ENCODE results near the gene C1orf141.
"Not testable (repeated sequence)": the region's sequence is repeated elsewhere in the genome, so short reads cannot be mapped to it uniquely, and the experiment has no call there.

C1orf141 gene

DNA sequence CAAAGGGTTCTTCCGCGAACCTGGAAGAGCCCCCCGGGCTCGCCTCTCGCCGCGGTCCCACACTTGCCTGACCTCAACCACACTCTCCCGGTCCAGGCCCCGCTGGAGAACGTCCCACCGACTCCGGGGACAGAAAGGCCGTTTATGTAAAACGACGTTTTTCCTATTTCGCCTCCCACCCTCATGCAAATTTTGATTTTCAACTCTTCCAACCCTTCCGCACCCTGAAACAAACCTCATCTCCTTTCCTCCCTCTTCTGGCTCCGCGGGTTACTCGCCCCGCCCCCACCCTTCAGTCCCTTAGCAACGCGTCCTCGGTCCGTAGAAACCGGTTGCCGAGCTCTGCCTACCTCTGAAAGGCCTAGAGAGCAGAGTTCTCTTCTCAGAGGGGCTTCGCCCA lies at the start of gene C1orf141:
TSS of gene C1orf141 (minus strand) at position 276 of the 400 bp plus-strand sequence. CDS start 7,730 bp downstream, outside the sequence.
- DNase-seq: no peak

DNA sequence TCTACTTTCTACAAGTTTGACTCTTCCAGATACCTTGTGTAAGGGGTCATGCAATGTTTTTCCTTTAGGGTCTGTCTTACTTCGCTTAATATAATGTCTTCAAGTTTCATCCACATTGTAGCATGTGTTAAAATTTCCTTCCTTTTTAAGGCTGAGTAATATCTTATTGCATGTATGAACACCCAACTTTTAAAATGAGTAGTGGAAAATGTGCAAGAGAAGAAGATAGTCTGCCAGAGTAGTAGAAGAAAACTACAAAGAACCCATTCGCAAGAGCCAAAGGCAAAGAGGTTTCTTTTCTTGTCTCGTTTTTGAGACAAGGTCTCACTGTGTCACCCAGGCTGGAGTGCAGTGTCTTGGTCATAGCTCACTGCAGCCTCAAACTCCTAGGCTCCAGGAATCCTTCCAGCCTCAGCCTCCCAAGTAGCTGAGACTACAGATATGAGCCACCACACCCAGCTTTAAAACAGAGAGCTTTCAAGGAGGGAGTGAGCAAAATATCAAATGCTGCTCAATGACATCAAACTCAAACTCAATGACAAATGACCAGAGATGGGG lies 40.8 kb upstream of the C1orf141 start:
- DNase-seq: no peak

DNA sequence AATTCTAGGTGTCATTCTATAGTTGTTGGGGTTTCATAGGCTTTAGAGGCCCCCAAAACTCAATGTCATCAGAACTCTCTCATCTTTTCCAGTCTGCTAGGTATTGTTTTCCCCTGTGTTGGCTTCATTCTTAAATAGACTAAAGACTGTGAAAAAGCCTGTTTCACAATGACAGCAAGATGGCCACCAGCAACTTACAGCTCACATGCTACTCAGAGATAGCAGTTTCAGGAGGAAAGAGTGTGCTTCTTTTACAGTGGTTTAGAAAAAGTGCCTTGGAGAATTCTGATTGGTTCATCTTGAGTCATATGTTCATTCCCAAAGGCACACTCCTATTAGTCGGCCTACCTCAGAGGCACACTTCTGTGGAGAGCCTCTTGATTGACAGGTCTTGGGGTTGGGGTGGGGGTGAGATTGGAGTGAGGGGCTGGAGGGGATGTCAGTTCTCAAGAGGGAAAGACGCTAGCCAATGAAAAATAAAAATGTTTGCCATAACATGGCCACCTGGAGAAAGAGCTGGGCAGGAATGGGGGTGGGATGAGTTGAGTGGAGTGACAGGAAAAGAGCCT lies 40.0 kb upstream of the C1orf141 start:
- DNase-seq: no peak

DNA sequence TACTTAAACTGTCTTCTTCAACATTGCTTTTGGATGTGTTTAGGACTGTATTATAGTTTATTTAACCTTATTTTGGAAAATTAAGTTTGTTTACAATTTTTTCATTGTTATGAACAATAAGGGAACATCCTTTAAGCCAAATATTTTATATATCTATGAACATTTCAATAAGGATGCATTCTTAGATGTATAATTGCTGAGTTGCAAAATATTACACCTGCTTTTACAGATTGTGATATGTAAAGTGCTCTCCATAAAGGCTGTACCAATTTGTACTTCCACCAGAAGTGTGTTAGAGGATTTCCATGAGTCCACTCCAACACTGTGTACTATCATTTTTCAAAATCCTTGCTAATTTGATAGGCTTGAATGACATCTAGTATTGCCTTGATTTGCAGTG lies 39.2 kb upstream of the C1orf141 start:
- DNase-seq: no peak

DNA sequence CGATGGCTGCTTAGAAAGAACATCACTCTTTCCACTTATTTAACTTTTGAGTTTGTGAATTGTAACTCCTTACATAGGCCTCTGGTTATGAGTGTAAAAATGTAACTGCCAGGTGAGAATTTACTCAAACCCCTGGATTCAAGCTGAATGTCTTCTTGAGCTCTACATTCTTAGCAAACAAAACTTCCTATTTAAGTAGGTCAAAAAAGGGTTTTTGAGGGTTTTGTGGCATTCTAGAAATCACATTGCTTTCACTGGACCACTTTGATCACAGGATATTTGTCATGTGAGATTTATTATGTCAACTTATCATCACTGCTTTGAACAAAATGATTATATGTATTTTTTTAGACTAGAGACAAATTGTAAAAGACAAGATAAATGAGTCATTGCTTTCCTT lies 37.2 kb upstream of the C1orf141 start:
- no peak for DNase-seq

DNA sequence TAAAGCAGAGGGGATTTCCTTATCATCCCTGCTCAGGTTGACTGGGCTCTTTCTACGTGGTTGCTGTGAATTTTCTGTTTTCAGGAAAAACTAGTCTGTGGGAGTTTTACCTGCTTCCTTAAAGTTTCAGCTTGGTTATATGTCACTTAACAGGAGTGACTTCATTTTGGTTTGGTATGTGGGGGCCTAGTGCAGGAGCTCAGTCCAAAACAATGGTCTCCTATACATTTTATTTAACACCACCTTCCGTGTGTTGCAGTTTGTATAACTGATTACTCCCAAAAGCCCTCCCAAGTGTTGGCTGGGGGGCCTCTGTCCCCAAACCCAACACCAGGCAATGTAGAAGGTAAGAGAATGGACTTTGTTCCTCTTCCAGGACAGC lies 36.8 kb upstream of the C1orf141 start:
- no peak for DNase-seq

DNA sequence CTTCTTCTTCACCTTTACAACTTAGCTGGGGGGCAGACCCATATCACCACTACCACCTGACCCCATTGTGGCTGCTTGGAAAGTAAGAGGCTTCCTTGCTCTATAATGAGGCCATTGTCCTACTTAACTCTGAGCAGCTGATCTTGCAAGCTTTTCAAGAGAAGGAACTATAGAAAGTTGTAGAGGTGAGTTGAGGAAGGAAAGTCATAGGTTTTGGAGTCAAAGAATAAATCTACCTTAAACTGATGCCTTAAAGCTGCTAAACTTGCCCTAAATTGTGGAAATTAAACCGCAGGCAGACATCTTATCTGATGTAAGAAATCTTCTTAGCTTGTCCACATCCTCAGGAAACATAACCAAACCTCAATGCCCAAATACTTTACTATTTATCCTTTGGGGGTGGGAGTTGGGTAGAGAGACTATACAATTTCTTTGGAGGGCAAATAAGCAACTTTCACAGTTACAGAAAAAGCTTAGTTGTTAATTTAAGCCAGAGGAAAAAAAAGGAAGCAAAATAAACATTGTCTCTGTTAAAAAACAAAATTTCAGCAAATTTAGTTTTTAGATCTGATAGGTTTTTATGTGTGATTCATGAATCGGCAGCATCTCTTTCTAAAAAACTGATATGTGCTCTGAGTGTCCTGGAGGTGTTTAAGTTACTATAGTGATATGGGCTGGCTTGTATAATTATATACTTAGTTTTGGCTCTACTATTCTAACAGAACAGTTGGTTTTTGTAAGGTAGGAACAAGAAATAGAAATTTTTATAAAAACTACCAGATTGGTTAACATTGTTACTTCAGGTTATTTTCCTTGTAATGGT lies 36.2 kb upstream of the C1orf141 start:
- no peak for DNase-seq

DNA sequence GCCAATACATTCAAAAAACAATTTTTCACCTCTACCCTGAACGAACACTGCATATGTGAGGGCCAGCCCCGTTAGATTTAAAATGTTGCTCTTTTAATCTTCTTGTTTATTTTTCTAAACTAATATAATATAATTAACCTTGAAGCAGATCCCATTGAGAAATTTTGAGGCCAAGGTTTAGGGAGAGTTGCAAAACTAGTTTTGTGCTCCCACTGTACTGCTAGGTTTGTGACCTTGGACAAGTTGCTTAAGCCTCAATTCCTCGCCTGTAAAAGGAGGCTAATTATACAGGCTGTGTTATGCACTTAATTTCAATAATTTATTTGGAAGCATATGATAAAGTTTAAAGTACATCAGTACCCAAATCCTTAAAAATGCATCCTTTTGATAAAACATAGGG lies 35.2 kb upstream of the C1orf141 start:
- no peak for DNase-seq

DNA sequence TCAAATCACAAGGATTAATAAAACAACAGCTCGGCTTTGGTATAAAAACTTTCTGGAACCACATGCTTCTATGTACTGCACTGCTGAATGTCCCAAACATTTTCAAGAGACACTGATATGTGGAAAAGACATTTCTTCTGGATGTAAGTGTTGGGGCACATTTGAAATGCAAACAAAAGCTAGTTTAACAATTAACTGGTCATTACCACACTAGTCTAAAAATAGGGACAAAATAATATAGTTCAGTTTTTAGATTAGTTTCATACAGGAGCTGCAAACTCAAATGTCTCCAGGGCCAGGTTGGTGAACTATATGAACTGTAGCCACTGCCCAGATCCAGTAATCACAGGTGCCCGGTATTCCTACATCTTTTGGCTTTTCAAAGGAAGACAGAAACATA lies 34.7 kb upstream of the C1orf141 start:
- no peak for DNase-seq

DNA sequence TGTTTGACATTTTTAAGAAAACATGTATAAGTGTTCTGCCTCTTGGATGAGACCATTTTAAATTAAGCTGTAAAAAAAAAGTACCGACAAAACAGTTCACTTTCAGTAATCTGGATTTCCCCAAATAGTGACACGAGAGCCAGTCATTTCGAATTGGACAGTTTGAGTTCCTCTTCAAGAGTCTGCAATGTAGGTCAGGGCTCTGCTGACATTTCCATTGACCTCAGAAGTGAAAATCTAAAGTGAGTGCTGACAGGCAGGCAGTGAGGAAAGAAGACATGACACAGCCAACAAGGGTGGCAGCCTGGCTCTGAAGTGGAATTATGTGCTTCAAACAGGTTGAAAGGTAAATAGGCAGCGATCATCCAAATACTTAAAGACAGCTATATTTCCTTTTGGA lies 31.4 kb upstream of the C1orf141 start, which contains the start of gene IL23R:
TSS of gene IL23R (plus strand) at position 259 of the 400 bp plus-strand sequence. CDS start 1,667 bp downstream, outside the sequence.
- no peak for DNase-seq

DNA sequence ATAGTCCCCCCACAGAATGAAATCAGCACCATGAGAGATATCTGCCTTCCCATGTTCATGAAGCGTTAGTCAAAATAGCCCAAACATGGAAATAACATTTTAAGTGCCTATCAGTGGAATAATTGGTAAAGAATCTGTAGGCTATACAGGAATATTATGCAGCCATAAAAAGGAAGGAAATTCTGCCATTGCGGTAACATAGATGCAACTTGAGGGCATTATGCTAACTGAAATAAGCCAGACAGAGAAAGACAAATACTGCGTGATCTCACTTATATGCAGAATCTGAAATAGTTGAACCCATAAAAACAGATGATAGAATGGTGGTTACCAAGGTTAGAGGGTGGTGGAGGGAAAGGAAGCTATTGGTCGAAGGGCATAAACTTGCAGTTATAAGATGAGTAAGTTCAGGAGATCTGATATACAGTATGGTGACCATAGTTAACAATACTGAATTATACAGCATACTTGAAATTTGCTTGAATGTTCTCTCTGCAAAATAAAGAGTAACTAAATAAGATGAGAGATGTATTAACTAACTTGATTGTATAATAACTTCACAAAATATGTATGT lies 30.8 kb upstream of the C1orf141 start:
- DNase-seq: no peak

DNA sequence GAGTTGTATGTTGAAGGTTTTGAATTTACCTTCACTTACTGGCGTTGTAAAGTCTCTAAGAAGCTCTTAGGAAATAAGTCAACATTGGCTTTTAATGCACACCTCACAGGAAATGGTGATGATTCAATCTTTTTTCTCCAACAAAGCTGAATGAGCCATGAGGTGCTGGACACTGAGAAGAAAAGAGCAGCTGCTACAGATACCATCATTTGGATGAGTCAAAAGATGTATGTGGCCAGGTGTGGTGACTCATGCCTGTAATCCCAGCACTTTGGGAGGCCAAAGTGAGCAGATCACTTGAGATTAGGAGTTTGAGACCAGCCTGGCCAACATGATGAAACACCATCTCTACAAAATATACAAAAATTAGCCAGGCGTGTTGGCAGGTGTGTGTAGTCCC lies 28.2 kb upstream of the C1orf141 start:
- DNase-seq: no peak

DNA sequence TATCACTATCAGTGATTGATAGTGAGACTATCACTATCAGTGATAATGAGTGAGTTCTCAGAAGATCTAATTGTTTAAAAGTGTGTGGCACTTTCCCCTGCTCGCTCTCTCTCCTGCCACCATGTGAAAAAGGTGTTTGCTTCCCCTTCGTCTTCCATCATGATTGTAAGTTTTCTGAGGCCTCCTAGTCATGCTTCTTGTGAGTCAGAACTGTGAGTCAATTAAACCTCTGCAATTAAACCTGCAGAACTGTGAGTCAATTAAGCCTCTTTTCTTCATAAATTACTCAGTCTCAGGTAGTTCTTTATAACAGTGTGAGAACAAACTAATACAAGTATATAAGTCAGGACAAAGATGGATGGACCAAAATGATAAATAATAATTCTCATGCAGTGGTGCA lies 24.5 kb upstream of the C1orf141 start:
- no peak for DNase-seq

DNA sequence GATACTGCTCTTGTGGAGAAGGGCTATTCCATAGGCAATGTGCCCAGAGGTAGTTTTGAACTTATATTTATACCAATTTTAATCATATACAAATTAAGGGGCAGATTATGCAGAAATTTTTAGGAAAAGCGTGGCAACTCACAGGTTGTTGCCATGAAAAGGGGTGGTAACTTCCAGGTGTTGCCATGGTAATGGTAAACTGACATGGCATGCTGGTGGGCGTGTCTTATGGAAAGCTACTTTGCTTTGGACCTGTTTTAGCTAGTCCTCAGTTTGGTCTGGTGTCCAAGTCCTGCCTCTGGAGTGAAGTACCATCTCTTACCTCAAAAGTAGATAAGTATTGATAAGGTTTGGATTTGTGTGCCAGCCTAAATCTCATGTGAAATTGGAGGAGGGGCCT lies 23.6 kb upstream of the C1orf141 start:
- no peak for DNase-seq

DNA sequence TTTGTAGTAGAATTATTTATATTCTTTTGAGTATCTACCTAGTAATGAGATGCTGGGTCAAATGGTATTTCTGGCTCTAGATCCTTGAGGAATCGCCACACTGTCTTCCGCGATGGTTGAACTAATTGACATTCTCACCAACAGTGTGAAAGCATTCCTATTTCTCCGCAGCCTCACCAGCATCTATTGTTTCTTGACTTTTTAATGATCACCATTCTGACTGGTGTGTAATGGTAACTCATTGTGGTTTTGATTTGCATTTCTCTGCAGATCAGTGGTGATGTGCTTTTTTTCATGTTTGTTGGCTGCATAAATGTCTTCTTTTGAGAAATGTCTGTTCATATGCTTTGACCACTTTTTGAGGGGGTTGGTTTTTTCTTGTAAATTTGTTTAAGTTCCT lies 16.2 kb upstream of the C1orf141 start:
- no peak for DNase-seq

DNA sequence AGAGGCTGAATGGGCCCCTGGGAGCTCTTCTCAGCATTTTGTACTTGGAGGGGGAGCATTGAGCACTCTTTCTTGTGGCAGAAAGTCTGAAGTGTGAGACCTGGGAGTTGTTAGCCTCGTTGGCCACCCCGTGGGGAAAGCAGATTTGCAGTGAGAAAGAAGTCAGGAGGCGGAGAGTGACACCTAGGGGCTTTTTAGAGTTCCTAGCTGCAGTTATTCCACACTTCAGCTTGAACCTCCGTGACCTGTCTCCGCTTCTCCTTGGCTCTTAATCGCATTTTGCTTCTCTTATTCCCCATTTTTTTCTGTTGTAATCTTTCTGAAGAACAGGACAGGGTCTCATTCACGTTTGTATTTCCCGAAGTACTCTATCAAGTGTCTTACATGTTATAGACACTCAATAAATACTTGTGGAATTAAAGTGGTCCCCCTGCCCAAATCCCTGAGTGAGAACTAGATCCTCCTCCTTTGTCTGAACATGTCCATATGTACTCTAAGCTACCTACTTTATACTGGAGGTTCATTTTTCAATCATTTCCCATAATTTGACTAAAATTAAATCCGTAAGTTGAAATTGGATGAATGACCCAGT lies 14.5 kb upstream of the C1orf141 start:
- DNase-seq: no peak

DNA sequence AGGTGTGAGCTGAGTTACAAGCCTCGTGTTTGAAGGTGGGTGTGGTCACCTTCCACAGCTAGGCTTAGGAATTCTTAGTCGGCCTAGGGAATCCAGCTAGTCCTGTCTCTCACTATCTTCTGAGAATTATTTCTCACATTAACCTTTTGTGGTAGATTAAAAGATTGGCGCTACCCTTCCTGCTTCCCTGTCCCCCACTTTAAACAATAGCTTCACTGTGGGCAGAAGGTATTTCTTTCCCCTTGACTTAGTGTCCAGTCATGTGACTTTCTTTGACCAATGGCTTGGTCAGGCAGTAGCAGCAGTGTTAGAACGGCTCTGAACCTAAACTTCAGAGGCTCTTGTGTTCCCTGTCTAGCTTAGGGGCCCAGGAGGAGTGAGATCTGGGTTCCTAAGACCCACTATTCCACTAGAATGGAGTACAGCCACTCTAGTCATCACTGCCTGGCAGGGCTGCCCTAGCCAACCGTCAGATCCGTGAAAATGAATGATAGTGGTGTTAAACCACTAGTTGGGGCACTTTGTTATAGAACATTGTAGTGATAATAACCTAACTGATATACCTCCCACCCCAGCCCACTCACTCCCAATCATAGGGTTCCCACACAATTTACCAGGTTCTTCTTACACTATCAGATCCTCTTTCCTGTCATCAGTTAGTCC lies 13.9 kb upstream of the C1orf141 start:
- no peak for DNase-seq

DNA sequence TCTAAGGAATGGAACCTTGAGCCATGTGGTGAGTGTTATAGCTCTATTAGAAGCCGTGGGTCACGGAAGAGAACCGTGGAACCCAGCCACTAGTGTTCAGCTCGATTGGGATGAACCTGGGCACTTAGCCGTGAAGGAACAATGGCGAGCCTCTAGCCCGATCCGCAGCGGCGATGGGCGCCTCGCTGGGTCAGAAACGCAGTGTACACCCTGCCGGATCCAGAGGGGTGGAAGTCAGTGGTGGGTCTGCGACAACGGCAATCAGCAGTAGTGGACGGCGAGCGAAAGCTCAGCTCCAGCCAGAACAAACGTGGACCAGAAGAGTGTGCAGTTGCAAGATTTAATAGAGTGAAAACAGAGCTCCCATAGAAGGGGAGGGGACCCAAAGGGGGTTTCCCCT lies 13.2 kb upstream of the C1orf141 start:
- DNase-seq: not testable (repeated sequence)

DNA sequence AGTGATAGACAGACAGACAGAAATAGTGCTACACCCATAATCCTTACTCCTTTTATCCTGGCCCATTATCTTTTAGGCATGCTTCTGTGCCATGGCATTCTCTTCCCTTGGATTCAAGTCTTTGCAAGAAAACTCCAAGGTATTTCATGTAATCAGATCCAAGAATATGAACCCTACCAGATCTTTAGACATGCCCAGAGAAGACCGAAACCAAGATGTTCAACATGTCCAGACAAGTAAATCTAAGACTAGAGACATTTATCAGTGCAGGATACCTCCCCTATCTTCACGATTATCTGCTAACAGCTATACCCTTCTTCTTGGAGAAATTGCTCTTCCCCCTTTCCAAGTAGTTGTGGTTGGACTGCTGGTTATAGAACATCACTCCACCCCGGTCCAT lies 11.8 kb upstream of the C1orf141 start:
- no peak for DNase-seq

DNA sequence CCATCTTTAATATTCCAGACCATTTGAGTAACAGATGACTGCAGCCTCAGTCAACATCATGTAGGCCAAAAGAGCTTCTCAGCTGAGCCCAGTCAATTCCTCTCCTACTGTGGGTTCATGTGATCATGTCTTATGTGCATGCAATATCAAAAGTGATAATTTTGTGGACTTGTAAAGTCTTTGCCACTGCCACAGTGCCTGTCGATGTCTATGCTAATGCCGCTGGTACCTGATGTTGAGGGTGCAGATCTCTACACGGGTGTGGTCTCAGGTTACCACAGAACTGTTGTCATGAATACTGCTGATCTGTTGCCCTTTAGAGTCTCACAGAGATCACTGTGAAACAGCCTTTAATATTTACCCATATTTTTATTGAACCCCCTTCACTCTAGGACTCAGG lies 11.3 kb upstream of the C1orf141 start:
- DNase-seq: no peak

DNA sequence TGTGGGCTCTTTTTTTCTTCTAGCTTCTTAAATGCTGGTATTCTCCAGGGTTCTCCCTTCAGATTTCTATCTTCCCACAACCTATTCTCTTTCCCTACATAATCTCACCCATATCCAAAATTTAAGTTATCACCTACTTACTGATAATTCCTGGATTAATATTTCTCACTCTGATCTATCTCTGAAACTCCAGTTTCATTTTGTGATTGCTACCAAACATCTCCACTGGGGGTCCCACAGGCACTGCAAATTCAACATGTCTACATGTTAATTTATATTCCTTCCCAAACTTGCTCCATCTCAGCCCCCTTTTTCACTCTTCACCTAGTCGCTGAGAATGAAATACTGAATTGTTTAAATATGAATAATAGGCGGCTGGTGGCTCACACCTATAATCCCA lies 9.9 kb upstream of the C1orf141 start:
- DNase-seq: no peak

DNA sequence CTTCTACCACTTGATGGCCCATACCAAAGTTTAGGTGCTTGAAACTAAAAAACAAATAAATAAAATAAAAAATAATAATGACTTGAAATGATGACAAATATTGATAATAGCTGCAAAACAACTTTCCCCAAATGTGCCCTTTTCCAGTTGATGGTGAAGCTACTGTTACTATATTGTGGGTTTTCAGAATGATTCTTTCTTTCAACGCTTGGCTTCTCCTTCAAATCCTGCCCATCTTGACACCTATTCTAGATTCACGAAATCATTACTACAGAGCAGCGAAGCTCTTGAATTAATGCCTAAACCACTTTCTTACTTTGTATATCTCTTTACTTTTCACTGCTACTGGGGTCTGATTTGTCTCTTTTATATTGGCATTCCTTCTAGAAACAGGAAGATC lies 9.2 kb upstream of the C1orf141 start:
- DNase-seq: no peak

DNA sequence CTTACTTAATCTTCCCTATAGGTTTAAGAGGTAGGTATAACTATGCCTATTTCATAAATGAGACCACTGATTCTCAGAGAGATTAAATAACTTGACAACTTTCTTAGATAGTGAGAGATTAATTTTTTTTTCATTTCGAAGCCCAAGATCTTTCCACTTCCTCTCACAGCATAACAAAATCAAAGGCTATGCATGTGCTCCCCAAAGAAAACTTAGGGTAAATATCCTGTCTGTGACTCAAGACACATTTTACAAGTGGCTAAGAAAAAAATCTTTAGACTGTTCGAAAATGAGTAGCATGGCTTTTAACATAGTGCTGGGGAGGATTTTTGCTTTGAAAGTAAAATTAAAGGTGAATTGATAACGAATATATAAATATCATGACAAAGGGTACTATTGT lies 8.2 kb upstream of the C1orf141 start:
- DNase-seq: no peak
